GM12892 (cell line): Measurements from ENCODE around the gene SLC22A9.

Experiments used
- POLR2AphosphoS5 ChIP-seq: IDR thresholded peaks from 2 replicates; pipeline ENCODE4 v1.6.1; 2011; ENCODE audit warnings: low read depth, low read length, control low read depth
- TAF1 ChIP-seq: IDR thresholded peaks from 2 replicates; pipeline ENCODE4 v1.6.1; 2011; ENCODE audit warnings: low read depth, mild to moderate bottlenecking, control low read depth, low read length, borderline replicate concordance

- TF ChIP-seq POLR2AphosphoS5 (no peak), TAF1 (no peak)
These were observed 75.5 kb downstream of the SLC22A9 start for GRCh38 chr11:63445118-63445517.
